ENCODE data around the gene LIMK1.

LIMK1 gene

DNA sequence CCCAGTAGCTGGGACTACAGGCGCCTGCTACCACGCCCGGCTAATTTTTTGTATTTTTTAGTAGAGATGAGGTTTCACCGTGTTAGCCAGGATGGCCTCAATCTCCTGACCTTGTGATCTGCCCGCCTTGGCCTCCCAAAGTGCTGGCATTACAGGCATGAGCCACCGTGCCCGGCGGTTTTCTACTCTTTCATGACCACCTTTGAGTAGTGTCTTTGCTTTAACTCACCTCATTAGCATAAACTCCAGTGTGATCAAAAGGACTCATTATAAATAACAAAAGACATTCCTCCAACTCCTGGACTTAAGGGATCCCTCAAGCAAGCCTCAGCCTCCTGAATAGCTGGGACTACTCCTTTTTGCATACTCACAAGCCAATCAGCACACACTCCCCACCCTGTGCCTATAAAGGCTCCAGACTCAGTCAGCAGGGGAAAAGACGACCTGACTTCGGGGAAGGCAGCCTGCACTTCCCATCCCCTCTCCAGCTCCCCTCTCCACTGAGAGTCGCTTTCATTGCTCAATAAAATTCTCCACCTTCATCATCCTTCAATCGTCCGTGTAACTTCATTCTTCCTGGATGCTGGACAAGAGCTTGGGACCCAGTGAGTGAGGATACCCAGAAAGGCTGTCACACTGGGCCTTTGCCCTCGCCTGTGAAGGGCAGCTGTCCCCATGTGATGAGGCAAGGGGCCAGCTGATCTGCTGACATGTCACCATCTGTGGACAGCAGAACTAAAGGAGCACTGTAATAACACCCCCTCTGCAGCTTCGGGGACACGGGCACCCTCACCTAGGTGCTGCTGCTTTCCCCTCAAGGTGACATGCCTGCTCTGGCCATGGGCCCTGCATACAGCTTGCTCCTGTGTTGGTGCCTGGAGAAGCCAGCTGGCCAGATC is 55.6 kb downstream of the LIMK1 start:
- TF ChIP-seq, protein P1, sequence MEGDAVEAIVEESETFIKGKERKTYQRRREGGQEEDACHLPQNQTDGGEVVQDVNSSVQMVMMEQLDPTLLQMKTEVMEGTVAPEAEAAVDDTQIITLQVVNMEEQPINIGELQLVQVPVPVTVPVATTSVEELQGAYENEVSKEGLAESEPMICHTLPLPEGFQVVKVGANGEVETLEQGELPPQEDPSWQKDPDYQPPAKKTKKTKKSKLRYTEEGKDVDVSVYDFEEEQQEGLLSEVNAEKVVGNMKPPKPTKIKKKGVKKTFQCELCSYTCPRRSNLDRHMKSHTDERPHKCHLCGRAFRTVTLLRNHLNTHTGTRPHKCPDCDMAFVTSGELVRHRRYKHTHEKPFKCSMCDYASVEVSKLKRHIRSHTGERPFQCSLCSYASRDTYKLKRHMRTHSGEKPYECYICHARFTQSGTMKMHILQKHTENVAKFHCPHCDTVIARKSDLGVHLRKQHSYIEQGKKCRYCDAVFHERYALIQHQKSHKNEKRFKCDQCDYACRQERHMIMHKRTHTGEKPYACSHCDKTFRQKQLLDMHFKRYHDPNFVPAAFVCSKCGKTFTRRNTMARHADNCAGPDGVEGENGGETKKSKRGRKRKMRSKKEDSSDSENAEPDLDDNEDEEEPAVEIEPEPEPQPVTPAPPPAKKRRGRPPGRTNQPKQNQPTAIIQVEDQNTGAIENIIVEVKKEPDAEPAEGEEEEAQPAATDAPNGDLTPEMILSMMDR (IDR thresholded peaks at IDR 0.05; ENCODE audit: low read depth, low read length): no peak
- TF ChIP-seq POLR2A (IDR thresholded peaks at IDR 0.05; ENCODE audit: extremely low read depth, insufficient read length) (no peak), MYC (IDR thresholded peaks at IDR 0.05; ENCODE audit: low read depth, low read length) (no peak)
- TF ChIP-seq, protein P2, sequence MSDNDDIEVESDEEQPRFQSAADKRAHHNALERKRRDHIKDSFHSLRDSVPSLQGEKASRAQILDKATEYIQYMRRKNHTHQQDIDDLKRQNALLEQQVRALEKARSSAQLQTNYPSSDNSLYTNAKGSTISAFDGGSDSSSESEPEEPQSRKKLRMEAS (IDR thresholded peaks at IDR 0.05; ENCODE audit: low read depth, low read length): no peak
- H3K4me3 ChIP-seq (ENCODE audit: low read depth, low read length): no peak overlapping the region
- DNase-seq (ENCODE audit: low read depth): no peak

DNA sequence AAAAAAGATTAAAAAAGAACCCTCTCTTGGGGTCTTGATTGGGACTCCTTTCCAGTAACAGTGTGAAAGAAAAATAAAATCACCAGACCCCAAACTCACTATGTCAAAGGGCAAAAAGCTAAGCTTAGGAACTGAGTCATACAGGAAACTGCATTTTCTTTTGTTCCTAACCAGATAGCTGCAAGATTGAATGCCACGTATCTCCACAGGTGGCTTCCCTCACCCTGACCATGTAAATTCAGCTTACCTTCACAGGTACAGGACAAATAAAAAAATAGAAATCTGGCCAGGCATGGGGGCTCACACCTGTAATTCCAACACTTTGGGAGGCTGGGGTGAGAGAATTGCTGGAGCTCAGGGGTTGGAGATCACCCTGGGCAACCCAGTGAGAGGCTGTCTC is 58.1 kb downstream of the LIMK1 start:
- H3K4me3 ChIP-seq (ENCODE audit: low read depth, low read length): no peak overlapping the region
- DNase-seq (ENCODE audit: low read depth): peak; percentile 29
- TF ChIP-seq, protein P2 (IDR thresholded peaks at IDR 0.05; ENCODE audit: low read depth, low read length): no peak
- TF ChIP-seq POLR2A (IDR thresholded peaks at IDR 0.05; ENCODE audit: extremely low read depth, insufficient read length) (no peak), MYC (IDR thresholded peaks at IDR 0.05; ENCODE audit: low read depth, low read length) (no peak)
- TF ChIP-seq, protein P1 (IDR thresholded peaks at IDR 0.05; ENCODE audit: low read depth, low read length): no peak

DNA sequence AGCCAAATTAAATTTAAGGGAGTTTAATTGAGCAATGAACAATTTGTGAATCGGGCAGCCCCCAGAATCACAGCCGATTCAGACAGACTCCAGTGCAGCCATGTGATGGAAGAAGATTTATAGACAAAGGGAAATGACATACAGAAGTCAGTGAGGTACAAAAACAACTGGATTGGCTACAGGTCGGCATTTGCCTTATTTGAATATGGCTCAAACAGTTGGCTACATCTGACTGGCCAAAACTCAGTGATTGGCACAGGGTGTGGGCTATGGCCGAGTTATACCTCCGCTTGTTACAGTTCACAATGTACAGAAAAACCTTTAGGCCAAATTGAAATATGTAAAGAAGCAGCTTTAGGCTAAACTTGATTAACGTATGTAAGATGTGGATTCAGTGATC is 59.8 kb downstream of the LIMK1 start:
- no peak for DNase-seq (ENCODE audit: low read depth)
- TF ChIP-seq POLR2A (IDR thresholded peaks at IDR 0.05; ENCODE audit: extremely low read depth, insufficient read length) (no peak), MYC (IDR thresholded peaks at IDR 0.05; ENCODE audit: low read depth, low read length) (no peak)
- TF ChIP-seq, protein P2 (IDR thresholded peaks at IDR 0.05; ENCODE audit: low read depth, low read length): no peak
- TF ChIP-seq, protein P1 (IDR thresholded peaks at IDR 0.05; ENCODE audit: low read depth, low read length): no peak
- no peak overlapping the region for H3K4me3 ChIP-seq (ENCODE audit: low read depth, low read length)

DNA sequence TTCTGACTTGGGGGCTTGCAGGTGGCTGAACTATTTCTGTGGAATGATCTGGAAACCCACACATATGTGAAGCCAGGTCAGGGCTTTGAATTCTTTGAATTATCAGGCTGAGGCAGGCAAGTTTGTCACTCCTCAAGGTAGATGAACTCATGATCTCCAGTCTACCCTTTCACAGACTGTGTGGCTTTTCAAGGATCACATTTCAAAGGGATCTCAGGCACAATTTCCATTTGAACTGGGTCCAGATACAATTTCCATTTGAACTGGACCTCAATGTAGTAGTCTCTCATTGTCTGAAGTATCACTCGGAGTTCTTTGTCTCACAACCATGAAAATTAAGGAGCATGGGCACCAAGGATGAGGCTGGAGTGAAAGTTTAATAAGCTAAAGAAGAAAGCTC is 64.9 kb downstream of the LIMK1 start:
- no peak overlapping the region for H3K4me3 ChIP-seq (ENCODE audit: low read depth, low read length)
- TF ChIP-seq, protein P1 (IDR thresholded peaks at IDR 0.05; ENCODE audit: low read depth, low read length): no peak
- no peak for TF ChIP-seq POLR2A (IDR thresholded peaks at IDR 0.05; ENCODE audit: extremely low read depth, insufficient read length)
- no peak for TF ChIP-seq MYC (IDR thresholded peaks at IDR 0.05; ENCODE audit: low read depth, low read length)
- TF ChIP-seq, protein P2 (IDR thresholded peaks at IDR 0.05; ENCODE audit: low read depth, low read length): no peak
- no peak for DNase-seq (ENCODE audit: low read depth)

DNA sequence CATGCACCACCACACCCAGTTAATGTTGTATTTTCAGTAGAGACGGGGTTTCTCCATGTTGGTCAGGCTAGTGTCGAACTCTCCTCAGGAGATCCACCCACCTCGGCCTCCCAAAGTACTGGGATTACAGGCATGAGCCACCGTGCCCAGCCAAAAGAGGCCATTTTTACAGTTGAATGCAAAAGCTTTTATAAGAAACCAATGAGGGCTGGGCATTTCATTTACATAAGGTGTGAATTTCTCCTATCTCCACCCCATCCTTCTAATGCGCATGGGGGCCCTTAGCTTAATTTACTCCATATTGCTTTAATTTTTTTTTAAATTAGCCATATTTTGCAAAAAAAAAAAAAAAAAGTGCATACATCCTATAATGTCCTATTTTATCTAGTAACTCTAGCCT is 65.5 kb downstream of the LIMK1 start:
- DNase-seq (ENCODE audit: low read depth): no peak
- TF ChIP-seq MYC (IDR thresholded peaks at IDR 0.05; ENCODE audit: low read depth, low read length): no peak
- no peak for TF ChIP-seq POLR2A (IDR thresholded peaks at IDR 0.05; ENCODE audit: extremely low read depth, insufficient read length)
- TF ChIP-seq, protein P2 (IDR thresholded peaks at IDR 0.05; ENCODE audit: low read depth, low read length): no peak
- TF ChIP-seq, protein P1 (IDR thresholded peaks at IDR 0.05; ENCODE audit: low read depth, low read length): no peak
- H3K4me3 ChIP-seq (ENCODE audit: low read depth, low read length): no peak overlapping the region

Data from NB4 (cell line).